Stimulated activated CD4-positive, alpha-beta T cell treated with anti-CD3 and anti-CD28 coated beads, Interleukin-1b, Interleukin-23, amount 100 ng/mL, for 4 hours (primary cell): Measurements from ENCODE around the gene TBL1XR1.

Experiments used
- DNase-seq, 2 donors: peaks; one replicate each; pipeline ENCODE4 v3.0.0-alpha.2; 2020; ENCODE audit warnings: low read depth in 2 of 2

TBL1XR1 gene

GRCh38 chr3:177197041-177197726 lies at the start of gene TBL1XR1:
Gene TBL1XR1, minus strand, starts transcription at chr3:177197482. Its CDS starts 132,505 bp downstream, at chr3:177064977.
- peak; percentile 71 to 75 for DNase-seq

GRCh38 chr3:177245250-177245649 lies 48.0 kb upstream of the TBL1XR1 start:
- no peak for DNase-seq

- no peak for DNase-seq
Measured at GRCh38 chr3:177244606-177245005, 47.3 kb upstream of the TBL1XR1 start.

- DNase-seq, result no peak
Measured at GRCh38 chr3:177238686-177239216, 41.5 kb upstream of the TBL1XR1 start.

GRCh38 chr3:177237206-177237605 lies 39.9 kb upstream of the TBL1XR1 start:
- no peak for DNase-seq

GRCh38 chr3:177236704-177237103 lies 39.4 kb upstream of the TBL1XR1 start:
- no peak for DNase-seq

- DNase-seq, result no peak
Measured at GRCh38 chr3:177234121-177234520, 36.8 kb upstream of the TBL1XR1 start.

- no peak for DNase-seq
Measured at GRCh38 chr3:177231242-177231641, 34.0 kb upstream of the TBL1XR1 start.

- no peak for DNase-seq
Measured at GRCh38 chr3:177230641-177231040, 33.4 kb upstream of the TBL1XR1 start.

- DNase-seq, result no peak
Measured at GRCh38 chr3:177229791-177230190, 32.5 kb upstream of the TBL1XR1 start.

- no peak for DNase-seq
Measured at GRCh38 chr3:177228601-177229190, 31.4 kb upstream of the TBL1XR1 start.

GRCh38 chr3:177224414-177224813 lies 27.1 kb upstream of the TBL1XR1 start:
- no peak for DNase-seq

- no peak for DNase-seq
Measured at GRCh38 chr3:177221744-177222143, 24.5 kb upstream of the TBL1XR1 start.

- DNase-seq, result no peak
Measured at GRCh38 chr3:177220136-177220974, 23.1 kb upstream of the TBL1XR1 start.

- no peak for DNase-seq
Measured at GRCh38 chr3:177213801-177214535, 16.7 kb upstream of the TBL1XR1 start.

- DNase-seq, result no peak
Measured at GRCh38 chr3:177212756-177213155, 15.5 kb upstream of the TBL1XR1 start.

- DNase-seq, result no peak
Measured at GRCh38 chr3:177212278-177212610, 15.0 kb upstream of the TBL1XR1 start.

- no peak for DNase-seq
Measured at GRCh38 chr3:177211503-177212277, 14.4 kb upstream of the TBL1XR1 start.

- DNase-seq, result no peak
Measured at GRCh38 chr3:177210744-177211502, 13.6 kb upstream of the TBL1XR1 start.

GRCh38 chr3:177209509-177209908 lies 12.2 kb upstream of the TBL1XR1 start:
- DNase-seq, result no peak
